Keratinocyte (primary cell): ENCODE measurements around the gene C4orf54.

Experiments used
- EZH2 ChIP-seq: IDR thresholded peaks from one replicate; pipeline ENCODE4 v1.6.1; 2012; ENCODE audit warnings: inconsistent platforms, mild to moderate bottlenecking, low read length, moderate library complexity
- TF ChIP-seq, protein P1 (sequence below), 3 experiments: IDR thresholded peaks in 1 of 3; conservative IDR thresholded peaks in 1 of 3; optimal IDR thresholded peaks in 1 of 3; 2 replicates in 2 of 3; 3 replicates in 1 of 3; pipeline versions ENCODE3 to v1.5.1; 2011; ENCODE audit warnings: low read length in 3 of 3, mild to moderate bottlenecking in 3 of 3, moderate library complexity in 2 of 3, control low read depth in 1 of 3, inconsistent platforms in 1 of 3; ENCODE audit not compliant: insufficient read depth in 2 of 3; ENCODE audit errors: extremely low read depth in 1 of 3

DNA sequence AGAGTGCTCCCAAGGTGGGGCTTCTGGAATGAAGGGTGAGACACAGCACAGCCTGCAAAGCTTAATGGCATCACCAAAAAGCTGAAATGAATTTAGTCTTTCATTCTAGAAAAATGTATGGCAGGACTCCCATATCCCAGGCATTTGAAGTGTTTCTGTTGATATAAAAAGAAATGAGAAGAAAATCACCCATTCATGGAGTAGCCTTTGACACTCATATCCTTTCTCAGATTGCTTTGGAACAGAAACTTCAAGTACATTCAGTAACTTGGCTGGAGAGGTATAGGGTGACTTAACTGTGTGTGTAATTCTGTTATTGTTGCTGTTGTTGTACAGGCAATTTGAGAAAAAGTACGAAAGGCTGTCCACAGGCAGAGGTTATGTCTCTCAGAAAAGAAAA lies 35.3 kb downstream of the C4orf54 start:
- TF ChIP-seq, protein P1, sequence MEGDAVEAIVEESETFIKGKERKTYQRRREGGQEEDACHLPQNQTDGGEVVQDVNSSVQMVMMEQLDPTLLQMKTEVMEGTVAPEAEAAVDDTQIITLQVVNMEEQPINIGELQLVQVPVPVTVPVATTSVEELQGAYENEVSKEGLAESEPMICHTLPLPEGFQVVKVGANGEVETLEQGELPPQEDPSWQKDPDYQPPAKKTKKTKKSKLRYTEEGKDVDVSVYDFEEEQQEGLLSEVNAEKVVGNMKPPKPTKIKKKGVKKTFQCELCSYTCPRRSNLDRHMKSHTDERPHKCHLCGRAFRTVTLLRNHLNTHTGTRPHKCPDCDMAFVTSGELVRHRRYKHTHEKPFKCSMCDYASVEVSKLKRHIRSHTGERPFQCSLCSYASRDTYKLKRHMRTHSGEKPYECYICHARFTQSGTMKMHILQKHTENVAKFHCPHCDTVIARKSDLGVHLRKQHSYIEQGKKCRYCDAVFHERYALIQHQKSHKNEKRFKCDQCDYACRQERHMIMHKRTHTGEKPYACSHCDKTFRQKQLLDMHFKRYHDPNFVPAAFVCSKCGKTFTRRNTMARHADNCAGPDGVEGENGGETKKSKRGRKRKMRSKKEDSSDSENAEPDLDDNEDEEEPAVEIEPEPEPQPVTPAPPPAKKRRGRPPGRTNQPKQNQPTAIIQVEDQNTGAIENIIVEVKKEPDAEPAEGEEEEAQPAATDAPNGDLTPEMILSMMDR (optimal IDR thresholded peaks at IDR 0.05 in 1 of 3, IDR thresholded peaks at IDR 0.05 in 1 of 3, conservative IDR thresholded peaks at IDR 0.05 in 1 of 3; ENCODE audit: extremely low read depth in 1 of 3, insufficient read depth in 2 of 3, low read length in 3 of 3): no peak
- no peak for TF ChIP-seq EZH2
